ENCODE measurements around the gene HS1BP3.

The HS1BP3 gene

GRCh38 chr2:20599861-20600461, 50.9 kb downstream of the HS1BP3 start:
- DNase-seq (ENCODE audit: low spot score) = no peak

DNA sequence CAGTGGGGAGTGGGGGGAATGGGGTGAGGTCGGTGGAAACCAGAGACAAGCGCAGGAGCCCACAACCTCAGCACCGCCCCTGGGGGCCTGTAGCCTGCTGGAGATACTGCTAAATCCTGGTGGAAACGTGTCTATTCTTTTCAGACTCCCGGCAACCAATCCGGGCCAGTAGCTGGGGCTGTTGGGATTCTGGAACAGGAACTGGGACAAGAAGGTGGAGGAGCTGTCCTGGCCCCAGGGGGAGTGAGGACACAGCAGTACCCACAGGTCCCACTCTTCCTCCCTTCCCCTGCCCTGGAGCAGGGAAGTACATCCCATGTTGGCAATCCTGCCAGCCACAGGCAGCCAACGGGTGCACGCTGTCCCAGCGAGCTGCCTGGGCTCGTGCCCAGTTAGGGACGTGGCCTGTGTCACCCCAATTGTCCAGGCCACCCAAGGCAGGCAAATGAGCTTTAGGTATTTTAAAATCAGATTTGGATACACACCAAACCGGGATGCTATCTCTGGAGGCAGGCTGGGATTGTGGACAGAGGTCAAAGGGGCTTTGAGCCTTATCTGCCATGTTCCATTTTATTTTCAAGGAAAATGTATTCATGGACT, 51.8 kb downstream of the HS1BP3 start:
- DNase-seq (ENCODE audit: low spot score) = no peak

- DNase-seq (ENCODE audit: low spot score) = no peak
Observed at GRCh38 chr2:20597860-20598183, 53.1 kb downstream of the HS1BP3 start.

- DNase-seq (ENCODE audit: low spot score) = no peak
Observed at GRCh38 chr2:20596973-20597859, 53.7 kb downstream of the HS1BP3 start.

DNA sequence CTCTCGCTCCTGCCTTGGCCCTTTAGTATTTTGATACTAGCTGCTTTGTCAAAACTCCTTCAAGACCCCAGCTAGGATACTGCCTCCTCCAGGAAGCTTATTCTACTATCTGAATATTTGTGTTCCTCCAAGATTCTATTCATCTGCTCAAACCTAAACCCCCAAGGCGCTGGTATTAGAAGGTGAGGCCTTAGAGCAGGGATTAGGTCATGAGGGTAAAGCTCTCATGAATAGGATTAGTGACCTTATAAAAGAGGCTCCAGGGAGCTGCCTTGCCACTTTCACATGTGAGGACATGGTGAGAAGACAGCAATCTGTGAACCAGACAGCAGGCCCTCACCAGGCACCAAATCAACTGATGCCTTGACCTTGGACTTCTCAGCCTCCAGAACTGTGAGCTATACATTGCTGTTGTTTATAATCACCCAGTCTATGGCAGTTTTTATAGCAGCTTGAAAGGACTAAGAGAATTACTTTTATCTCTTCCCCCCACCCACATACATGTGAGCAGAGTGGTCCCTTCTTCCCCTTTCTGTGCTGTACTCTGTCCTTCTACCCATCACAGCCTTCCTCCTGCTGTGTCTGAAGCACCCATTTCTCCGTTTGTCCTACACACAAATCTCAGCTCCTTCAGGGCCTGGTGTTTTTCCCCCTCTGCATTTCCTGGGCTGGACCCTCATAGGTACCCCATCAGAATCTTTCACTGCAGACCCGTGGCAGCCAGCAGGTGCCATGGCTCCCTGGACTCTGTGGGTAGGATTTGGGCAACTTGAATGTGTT, 54.5 kb downstream of the HS1BP3 start:
- DNase-seq (ENCODE audit: low spot score) = no peak

- DNase-seq (ENCODE audit: low spot score) = peak; percentile 89
Observed at GRCh38 chr2:20595439-20596192, 55.3 kb downstream of the HS1BP3 start.

DNA sequence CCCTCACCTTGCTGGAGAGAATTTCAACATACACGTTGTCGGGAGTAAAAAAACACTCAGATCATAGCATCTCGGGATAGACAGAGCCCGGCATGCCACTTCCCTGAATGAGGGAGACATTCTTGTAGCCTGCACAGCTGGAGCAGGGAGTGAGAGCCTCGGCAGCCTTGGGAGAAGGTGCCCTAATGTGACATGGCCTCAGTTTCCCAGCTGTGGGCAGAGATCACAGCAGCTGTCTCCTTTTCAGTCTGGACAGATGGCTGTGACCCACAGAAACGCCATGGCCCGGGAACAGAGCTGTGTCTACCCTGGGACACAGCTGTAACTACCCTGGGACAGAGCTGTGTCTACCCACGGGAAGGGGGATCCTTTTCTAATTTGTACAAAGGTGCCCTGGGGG, 55.9 kb downstream of the HS1BP3 start:
- no peak for DNase-seq (ENCODE audit: low spot score)

DNA sequence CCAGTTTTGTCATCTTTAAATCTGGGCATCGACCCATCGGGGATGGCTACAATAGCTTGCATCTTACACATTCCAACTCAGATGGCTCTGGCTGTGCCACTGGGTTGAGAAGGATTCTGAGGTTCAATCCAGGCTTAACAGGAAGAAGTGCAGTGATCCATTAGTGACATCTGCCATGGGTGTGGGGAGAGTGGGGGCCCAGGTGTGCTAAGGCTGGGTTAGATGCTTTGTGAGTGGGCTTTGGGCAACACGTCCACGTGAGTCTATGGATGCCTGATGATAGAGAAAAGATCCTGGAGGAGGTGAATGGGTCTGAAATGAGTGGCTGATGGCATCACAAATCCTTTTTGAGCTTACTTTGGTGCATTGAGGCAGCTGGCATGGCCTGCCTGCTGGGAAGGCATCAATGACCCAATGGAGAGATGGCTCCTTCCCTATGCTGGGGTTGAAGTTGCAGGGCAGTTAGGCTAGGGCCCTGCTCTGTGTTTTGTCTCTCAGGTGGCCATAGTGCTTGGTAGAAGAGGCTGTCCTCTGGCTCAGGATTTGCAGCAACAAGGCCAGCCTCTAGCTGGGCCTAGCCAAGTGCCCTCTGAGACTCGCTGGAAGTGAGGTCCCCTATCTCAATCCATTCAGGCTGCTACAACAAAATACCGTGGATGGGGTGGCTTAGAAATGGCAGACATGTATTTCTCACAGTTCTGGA, 56.7 kb downstream of the HS1BP3 start:
- no peak for DNase-seq (ENCODE audit: low spot score)

DNA sequence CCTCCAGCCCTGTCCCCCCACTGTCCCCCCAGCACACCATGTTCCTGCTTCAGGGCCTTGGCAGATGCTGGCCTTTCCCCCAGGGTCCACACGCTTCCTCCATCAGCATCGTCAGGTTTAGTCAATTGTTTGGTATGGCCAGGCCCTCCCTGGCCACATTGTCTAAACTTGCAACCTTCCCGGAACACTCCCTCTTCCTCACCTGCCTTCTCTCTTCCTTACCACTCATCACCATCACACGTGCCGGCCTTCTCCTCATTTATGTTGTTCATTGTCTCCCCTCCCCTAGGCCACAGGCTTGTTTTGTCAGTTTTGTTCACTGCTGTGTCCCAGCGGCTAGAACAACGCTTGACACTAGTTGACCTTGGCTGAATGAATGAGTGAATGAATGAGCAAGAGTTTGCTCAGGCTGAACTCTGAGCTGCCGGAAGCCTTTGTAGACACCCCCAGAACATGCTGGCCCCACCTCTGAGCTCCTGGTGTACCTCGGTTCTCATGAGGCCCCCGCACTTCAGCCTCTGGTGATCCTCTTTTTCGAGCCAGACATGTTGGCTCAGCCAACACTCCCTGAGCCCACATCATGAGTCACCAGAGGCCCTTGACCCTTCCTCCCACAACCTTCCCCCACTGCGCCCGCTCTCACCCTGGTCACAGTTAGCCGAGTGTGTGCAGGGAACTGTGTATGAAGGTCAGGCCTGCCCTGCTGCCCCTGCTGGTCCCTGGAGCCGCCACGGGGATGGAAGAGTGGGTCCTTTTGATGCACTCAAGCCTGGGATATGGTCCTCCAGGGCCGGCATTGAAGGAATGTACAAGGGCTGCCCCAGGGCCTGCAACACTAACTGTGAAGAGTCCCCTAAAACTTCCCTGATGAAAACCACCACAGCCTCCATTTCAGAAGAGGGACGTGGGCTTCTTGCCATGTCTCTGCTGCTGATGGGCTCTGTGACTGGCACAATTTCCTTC, 57.5 kb downstream of the HS1BP3 start:
- peak; percentile 95 for DNase-seq (ENCODE audit: low spot score)

GRCh38 chr2:20592106-20593071, 58.5 kb downstream of the HS1BP3 start:
- peak; percentile 83 for DNase-seq (ENCODE audit: low spot score)

DNA sequence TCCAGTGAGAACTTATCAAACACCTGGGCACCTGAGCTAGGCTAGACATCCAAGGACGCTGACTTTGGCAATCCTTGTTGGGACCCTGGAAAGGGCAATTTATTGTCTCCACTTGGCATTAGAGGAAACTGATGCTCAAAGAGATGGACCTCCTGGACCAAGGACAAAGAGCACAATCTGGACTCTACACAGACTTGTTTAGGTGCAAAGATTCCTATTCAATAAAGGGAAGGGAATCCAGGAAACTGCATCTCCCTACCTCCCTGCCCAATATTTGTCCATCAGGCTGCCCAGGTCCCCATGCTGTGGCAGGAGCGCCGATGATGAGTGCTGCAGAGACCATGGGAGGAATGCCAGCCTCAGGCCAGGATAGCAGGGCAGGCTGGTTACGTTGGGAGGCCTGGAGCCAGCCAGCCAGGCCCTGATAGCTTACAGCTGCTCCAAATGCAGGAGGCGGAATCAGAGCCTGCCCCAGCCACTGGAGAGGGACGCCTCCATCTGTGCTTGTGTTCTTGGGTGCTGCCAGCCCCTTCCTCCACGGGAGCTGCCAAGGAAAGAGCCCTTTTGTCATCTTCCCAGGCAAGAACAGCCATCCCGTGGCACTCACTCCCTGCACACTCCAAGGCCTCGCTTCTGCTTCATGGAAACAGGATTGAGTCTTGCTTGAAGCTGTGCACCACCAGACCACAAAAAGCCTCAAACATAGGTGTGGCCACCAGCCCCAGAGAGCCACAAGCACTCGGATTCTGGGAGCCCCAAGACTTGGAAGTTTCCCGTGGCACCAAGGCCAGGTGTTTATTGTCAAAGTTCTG, 60.0 kb downstream of the HS1BP3 start:
- no peak for DNase-seq (ENCODE audit: low spot score)

DNA sequence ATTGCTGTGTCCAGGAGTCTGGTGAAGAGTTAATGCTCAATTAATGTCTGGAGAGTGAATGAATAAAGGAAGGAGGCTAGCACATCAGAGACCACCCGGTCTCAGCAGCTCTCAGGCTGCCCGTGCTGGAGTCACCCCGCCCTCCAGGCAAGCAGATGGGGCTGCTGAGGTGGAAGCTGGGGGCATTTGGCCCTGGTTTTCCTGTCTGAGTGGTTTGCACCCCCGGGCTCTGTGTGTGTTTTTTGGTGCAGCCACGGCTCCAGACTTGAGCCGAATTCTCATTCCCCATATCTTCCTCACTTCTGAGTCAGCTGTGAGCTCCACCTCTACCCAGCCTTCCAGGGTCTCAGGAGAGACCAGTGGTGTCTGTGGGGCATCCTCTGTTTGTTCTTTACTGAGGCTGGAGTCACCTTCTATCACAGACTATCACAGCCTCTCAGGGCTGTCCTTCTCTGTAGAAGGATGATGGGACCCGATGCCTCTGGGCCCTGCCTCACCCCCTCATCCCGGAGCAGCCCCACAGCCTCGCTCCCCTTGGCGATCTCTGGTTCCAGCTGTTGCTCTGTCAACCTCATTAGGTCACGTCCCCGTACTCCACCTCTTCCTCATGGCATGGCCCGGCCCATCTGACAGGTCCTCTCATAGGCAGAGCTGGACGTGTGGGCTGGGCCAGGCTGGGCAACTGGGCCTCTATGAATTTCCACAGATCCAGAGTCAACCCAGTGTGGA, 60.8 kb downstream of the HS1BP3 start:
- DNase-seq (ENCODE audit: low spot score) = no peak

DNA sequence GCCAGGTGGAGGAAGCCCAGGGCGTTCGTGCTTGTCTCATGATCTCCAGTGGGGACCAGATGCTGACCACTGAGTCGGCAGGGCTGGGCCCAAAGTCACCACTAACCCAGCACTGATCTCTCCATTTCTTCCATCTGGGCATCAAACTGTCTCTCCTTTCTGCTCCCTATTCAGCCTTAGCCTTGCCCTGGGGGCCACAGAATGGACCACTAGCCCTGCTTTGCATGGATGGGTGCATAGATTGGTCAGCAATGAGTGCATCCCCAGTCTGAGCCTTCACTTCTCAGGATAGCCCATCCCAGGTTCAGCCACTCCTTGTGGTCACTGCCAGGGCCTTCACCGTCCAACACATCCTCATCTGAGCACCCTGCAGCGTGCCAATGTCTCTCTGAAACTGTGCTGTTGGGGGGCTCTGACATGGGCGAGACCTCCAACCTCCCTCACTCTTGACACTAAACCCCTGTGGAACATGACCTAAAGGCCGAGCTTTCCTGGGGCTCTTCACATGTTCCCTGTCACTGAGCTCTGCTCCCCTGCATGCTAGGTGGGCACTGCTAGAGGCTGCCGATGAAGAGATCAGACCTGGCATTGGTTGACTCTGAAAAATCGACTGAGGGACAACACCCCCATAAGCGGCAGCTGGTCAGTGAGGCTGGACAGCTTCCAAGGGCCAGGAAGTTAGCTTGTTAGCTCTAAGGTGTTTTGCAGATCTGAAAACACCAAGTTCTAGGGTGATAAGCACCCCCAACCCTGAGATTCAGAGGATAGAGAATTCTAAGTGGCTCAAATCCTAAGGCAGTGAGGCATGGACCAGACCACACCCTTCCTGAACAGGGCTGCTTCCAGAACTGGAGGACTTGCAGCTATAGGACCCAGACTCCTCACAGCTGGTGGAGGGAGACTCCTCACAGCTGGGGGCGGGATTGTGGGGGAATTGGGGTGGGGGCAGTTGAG, 61.7 kb downstream of the HS1BP3 start:
- no peak for DNase-seq (ENCODE audit: low spot score)

- DNase-seq (ENCODE audit: low spot score) = no peak
Observed at GRCh38 chr2:20585710-20586594, 64.9 kb downstream of the HS1BP3 start.

DNA sequence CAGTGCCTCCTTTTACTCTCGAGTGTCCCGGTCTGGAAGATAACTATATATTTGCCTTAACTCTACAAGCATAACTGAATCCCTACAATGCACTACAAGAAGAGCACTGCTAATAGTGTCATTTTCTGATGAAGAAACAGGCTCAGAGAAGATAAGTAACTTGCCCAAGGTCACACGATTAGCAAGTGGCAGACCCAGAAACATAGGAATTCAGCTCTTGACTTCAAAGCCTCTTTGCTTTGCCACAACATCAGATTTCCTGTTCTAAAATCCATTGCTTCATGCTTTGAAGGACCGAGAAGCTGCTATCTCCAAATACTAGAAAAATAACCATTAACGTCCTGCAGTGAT, 65.6 kb downstream of the HS1BP3 start:
- peak; percentile 70 for DNase-seq (ENCODE audit: low spot score)
